Activated effector memory CD4-positive, alpha-beta T cell treated with Interleukin-2 at 50 U/mL for 16 hours (primary cell): ENCODE measurements around the gene PID1.

ENCODE experiments used
- DNase-seq: peaks from one replicate; pipeline ENCODE4 v3.0.0-alpha.2; 2020

Gene PID1

GRCh38 chr2:229270551-229271410 is at the start of gene PID1:
TSS of gene PID1 (minus strand) at chr2:229271287. CDS start at chr2:229271043, 244 bp downstream.
- no peak for DNase-seq

- no peak for DNase-seq
These were observed 48.5 kb upstream of the PID1 start for GRCh38 chr2:229319558-229319957.

GRCh38 chr2:229314117-229314516 is 43.0 kb upstream of the PID1 start:
- no peak for DNase-seq

GRCh38 chr2:229313591-229313990 is 42.5 kb upstream of the PID1 start:
- no peak for DNase-seq

GRCh38 chr2:229301237-229301636 is 30.1 kb upstream of the PID1 start:
- no peak for DNase-seq

- DNase-seq: no peak
These were observed 29.7 kb upstream of the PID1 start for GRCh38 chr2:229300790-229301189.

GRCh38 chr2:229300371-229300770 is 29.3 kb upstream of the PID1 start:
- DNase-seq: no peak

- no peak for DNase-seq
These were observed 26.2 kb upstream of the PID1 start for GRCh38 chr2:229297247-229297646.

- DNase-seq: no peak
These were observed 25.4 kb upstream of the PID1 start for GRCh38 chr2:229296536-229296935.

GRCh38 chr2:229296016-229296415 is 24.9 kb upstream of the PID1 start:
- no peak for DNase-seq

GRCh38 chr2:229287823-229288222 is 16.7 kb upstream of the PID1 start:
- no peak for DNase-seq

GRCh38 chr2:229282758-229283546 is 11.9 kb upstream of the PID1 start:
- DNase-seq: no peak

GRCh38 chr2:229279516-229279915 is 8.4 kb upstream of the PID1 start:
- no peak for DNase-seq

GRCh38 chr2:229275506-229275905 is 4.4 kb upstream of the PID1 start:
- DNase-seq: no peak

- no peak for DNase-seq
These were observed 2.7 kb upstream of the PID1 start for GRCh38 chr2:229273723-229274338.

- DNase-seq: no peak
These were observed 2.1 kb upstream of the PID1 start for GRCh38 chr2:229273006-229273722.

- no peak for DNase-seq
These were observed 1.1 kb downstream of the PID1 start for GRCh38 chr2:229269941-229270340.

- no peak for DNase-seq
These were observed 1.9 kb downstream of the PID1 start for GRCh38 chr2:229269146-229269545.

GRCh38 chr2:229268626-229269025 is 2.5 kb downstream of the PID1 start:
- no peak for DNase-seq

GRCh38 chr2:229267080-229267479 is 4.0 kb downstream of the PID1 start:
- DNase-seq: no peak

GRCh38 chr2:229265727-229266126 is 5.4 kb downstream of the PID1 start:
- no peak for DNase-seq

GRCh38 chr2:229261599-229261998 is 9.5 kb downstream of the PID1 start:
- no peak for DNase-seq

GRCh38 chr2:229261076-229261475 is 10.0 kb downstream of the PID1 start:
- no peak for DNase-seq
